ENCODE data around the gene LRRC4.

- no peak for TF ChIP-seq POLR2A (IDR thresholded peaks at IDR 0.05; ENCODE audit: low read depth, low read length)
- TF ChIP-seq TAF1 (IDR thresholded peaks at IDR 0.05; ENCODE audit: borderline replicate concordance, low read depth, low read length): no peak
Measured at GRCh38 chr7:128042012-128042411, 10.8 kb upstream of the LRRC4 start.
